HEK293 (cell line): Measurements from ENCODE around the gene CLTB.
A peak's percentile ranks its signal among the peaks of the same experiment; 100 is the strongest.

Experiments
- ATF2 ChIP-seq: fragments of 450-650 bp; formaldehyde crosslinking; IDR thresholded peaks from 2 replicates; pipeline ENCODE4 v1.5.1; 2016; ENCODE audit warnings: missing biosample characterization, missing genetic modification characterization, low read depth
- KLF9 ChIP-seq: fragments of 450-650 bp; formaldehyde crosslinking; IDR thresholded peaks from 2 replicates; pipeline ENCODE4 v1.5.1; 2016; ENCODE audit warnings: missing biosample characterization, missing genetic modification characterization, low read depth
- MYNN ChIP-seq: fragments of 450-650 bp; formaldehyde crosslinking; IDR thresholded peaks from 2 replicates; pipeline ENCODE4 v1.5.1; 2016; ENCODE audit warnings: missing biosample characterization, missing genetic modification characterization, borderline replicate concordance
- OSR2 ChIP-seq: fragments of 450-650 bp; formaldehyde crosslinking; IDR thresholded peaks from 2 replicates; pipeline ENCODE4 v1.5.1; 2016; ENCODE audit warnings: missing biosample characterization, missing genetic modification characterization
- PRDM10 ChIP-seq: fragments of 450-650 bp; formaldehyde crosslinking; IDR thresholded peaks from 2 replicates; pipeline ENCODE4 v1.5.1; 2016; ENCODE audit warnings: missing biosample characterization, missing genetic modification characterization
- PRDM4 ChIP-seq: fragments of 450-650 bp; formaldehyde crosslinking; IDR thresholded peaks from 2 replicates; pipeline ENCODE4 v1.5.1; 2017; ENCODE audit warnings: missing biosample characterization, missing genetic modification characterization
- YY1 ChIP-seq: fragments of 450-650 bp; formaldehyde crosslinking; IDR thresholded peaks from 2 replicates; pipeline ENCODE4 v1.5.1; 2018; ENCODE audit warnings: missing biosample characterization, missing genetic modification characterization
- YY2 ChIP-seq: fragments of 450-650 bp; formaldehyde crosslinking; IDR thresholded peaks from 2 replicates; pipeline ENCODE4 v1.5.1; 2016; ENCODE audit warnings: missing biosample characterization, missing genetic modification characterization
- ZBTB21 ChIP-seq: fragments of 450-650 bp; formaldehyde crosslinking; IDR thresholded peaks from 2 replicates; pipeline ENCODE4 v1.5.1; 2017; ENCODE audit warnings: missing biosample characterization, missing genetic modification characterization
- ZBTB8A ChIP-seq: fragments of 450-650 bp; formaldehyde crosslinking; IDR thresholded peaks from 2 replicates; pipeline ENCODE4 v1.5.1; 2016; ENCODE audit warnings: missing biosample characterization, missing genetic modification characterization
- ZFP3 ChIP-seq: fragments of 450-650 bp; formaldehyde crosslinking; IDR thresholded peaks from 2 replicates; pipeline ENCODE4 v1.5.1; 2016; ENCODE audit warnings: low read depth, missing biosample characterization, missing genetic modification characterization
- ZIC2 ChIP-seq: fragments of 450-650 bp; formaldehyde crosslinking; IDR thresholded peaks from 2 replicates; pipeline ENCODE4 v1.5.1; 2016; ENCODE audit warnings: missing biosample characterization, missing genetic modification characterization
- ZNF121 ChIP-seq: fragments of 450-650 bp; formaldehyde crosslinking; IDR thresholded peaks from 2 replicates; pipeline ENCODE4 v1.5.1; 2016; ENCODE audit warnings: missing biosample characterization, missing genetic modification characterization
- ZNF140 ChIP-seq: fragments of 450-650 bp; formaldehyde crosslinking; IDR thresholded peaks from 2 replicates; pipeline ENCODE4 v1.5.1; 2016; ENCODE audit warnings: missing biosample characterization, missing genetic modification characterization
- ZNF214 ChIP-seq: fragments of 450-650 bp; formaldehyde crosslinking; IDR thresholded peaks from 2 replicates; pipeline ENCODE4 v1.5.1; 2017; ENCODE audit warnings: missing biosample characterization, mild to moderate bottlenecking, missing genetic modification characterization, borderline replicate concordance
- ZNF341 ChIP-seq: fragments of 450-650 bp; formaldehyde crosslinking; IDR thresholded peaks from 2 replicates; pipeline ENCODE4; 2016; ENCODE audit warnings: low read depth, missing biosample characterization, missing genetic modification characterization
- ZNF426 ChIP-seq: fragments of 450-650 bp; formaldehyde crosslinking; IDR thresholded peaks from 2 replicates; pipeline ENCODE4 v1.5.1; 2017; ENCODE audit warnings: missing biosample characterization, missing genetic modification characterization, mild to moderate bottlenecking, inconsistent platforms, moderate library complexity
- ZNF513 ChIP-seq: fragments of 450-650 bp; IDR thresholded peaks from 2 replicates; pipeline ENCODE4 v1.5.1; 2018; ENCODE audit warnings: missing biosample characterization, missing genetic modification characterization
- ZNF561 ChIP-seq: fragments of 450-650 bp; IDR thresholded peaks from 2 replicates; pipeline ENCODE4 v1.5.1; 2018; ENCODE audit warnings: missing biosample characterization, missing genetic modification characterization, borderline replicate concordance
- ZNF580 ChIP-seq: fragments of 450-650 bp; formaldehyde crosslinking; IDR thresholded peaks from 2 replicates; pipeline ENCODE4 v1.5.1; 2016; ENCODE audit warnings: missing biosample characterization, missing genetic modification characterization
- ZNF610 ChIP-seq: fragments of 450-650 bp; formaldehyde crosslinking; IDR thresholded peaks from 2 replicates; pipeline ENCODE4 v1.5.1; 2016; ENCODE audit warnings: missing biosample characterization, missing genetic modification characterization, borderline replicate concordance
- ZNF623 ChIP-seq: fragments of 450-650 bp; formaldehyde crosslinking; IDR thresholded peaks from 2 replicates; pipeline ENCODE4 v1.5.1; 2016; ENCODE audit warnings: missing biosample characterization, missing genetic modification characterization
- ZNF639 ChIP-seq: fragments of 450-650 bp; formaldehyde crosslinking; IDR thresholded peaks from 2 replicates; pipeline ENCODE4 v1.5.1; 2016; ENCODE audit warnings: missing biosample characterization, missing genetic modification characterization
- ZNF707 ChIP-seq: fragments of 450-650 bp; formaldehyde crosslinking; IDR thresholded peaks from 2 replicates; pipeline ENCODE4 v1.5.1; 2016; ENCODE audit warnings: missing biosample characterization, missing genetic modification characterization
- ZNF768 ChIP-seq: fragments of 450-650 bp; formaldehyde crosslinking; IDR thresholded peaks from 2 replicates; pipeline ENCODE4 v1.5.1; 2018; ENCODE audit warnings: missing biosample characterization, mild to moderate bottlenecking, missing genetic modification characterization
- ZNF785 ChIP-seq: fragments of 450-650 bp; formaldehyde crosslinking; IDR thresholded peaks from 2 replicates; pipeline ENCODE4 v1.5.1; 2016; ENCODE audit warnings: missing biosample characterization, missing genetic modification characterization
- ZSCAN16 ChIP-seq: fragments of 450-650 bp; formaldehyde crosslinking; IDR thresholded peaks from 2 replicates; pipeline ENCODE4 v1.5.1; 2016; ENCODE audit warnings: missing biosample characterization, missing genetic modification characterization
- ZSCAN23 ChIP-seq: fragments of 450-650 bp; formaldehyde crosslinking; IDR thresholded peaks from 2 replicates; pipeline ENCODE4 v1.5.1; 2016; ENCODE audit warnings: missing biosample characterization, missing genetic modification characterization

The CLTB gene

GRCh38 chr5:176447591-176447977, 31.2 kb upstream of the CLTB start (continued):
- no peak for TF ChIP-seq ZSCAN16
- no peak for TF ChIP-seq ZNF623 (tag by site-specific recombination)
- TF ChIP-seq ZNF785 (tag by site-specific recombination): no peak
- no peak for TF ChIP-seq ATF2 (tag by site-specific recombination)
- no peak for TF ChIP-seq OSR2 (tag by site-specific recombination)
- TF ChIP-seq ZNF214 (tag by site-specific recombination): no peak
- no peak for TF ChIP-seq ZNF580
- no peak for TF ChIP-seq ZNF639 (tag by site-specific recombination)
- TF ChIP-seq YY2 (tag by site-specific recombination): 0 out of 2 replicates have a peak, but pooled peaks have one; percentile 51
- no peak for TF ChIP-seq ZNF341
- no peak for TF ChIP-seq ZNF610 (tag by site-specific recombination)
- no peak for TF ChIP-seq ZNF140 (tag by site-specific recombination)
- TF ChIP-seq ZIC2: peak; percentile 25
- no peak for TF ChIP-seq ZBTB21 (tag by site-specific recombination)
- TF ChIP-seq PRDM4: peak; percentile 56
- no peak for TF ChIP-seq KLF9
- no peak for TF ChIP-seq ZNF121 (tag by site-specific recombination)
- no peak for TF ChIP-seq YY1 (tag by site-specific recombination)
- no peak for TF ChIP-seq ZBTB8A (tag by site-specific recombination)
- no peak for TF ChIP-seq ZFP3
- no peak for TF ChIP-seq ZNF707 (tag by site-specific recombination)
- no peak for TF ChIP-seq ZNF561 (tag by site-specific recombination)
- no peak for TF ChIP-seq ZNF768 (tag by site-specific recombination)
- no peak for TF ChIP-seq PRDM10 (tag by site-specific recombination)
- no peak for TF ChIP-seq ZSCAN23
- no peak for TF ChIP-seq ZNF426 (tag by site-specific recombination)
- no peak for TF ChIP-seq ZNF513 (tag by site-specific recombination)
- 0 out of 2 replicates have a peak, but pooled peaks have one; percentile 10 for TF ChIP-seq MYNN (tag by site-specific recombination)
